Effector memory CD4-positive, alpha-beta T cell (primary cell): ENCODE results near the gene GSAP.

Source experiments
- DNase-seq, 3 donors: peaks; one replicate each; pipeline ENCODE4 v3.0.0-alpha.2; 2020
- H3K27ac ChIP-seq: 2 replicates; pipeline ENCODE4 v1.7.0; 2013; ENCODE audit warnings: mild to moderate bottlenecking, low read length, moderate library complexity; ENCODE audit not compliant: insufficient read depth, poor library complexity, severe bottlenecking
- H3K27me3 ChIP-seq: replicated peaks from 2 replicates; pipeline ENCODE4 v1.7.0; 2013; ENCODE audit warnings: mild to moderate bottlenecking, low read length; ENCODE audit not compliant: insufficient read depth, control insufficient read depth, poor library complexity, severe bottlenecking
- H3K36me3 ChIP-seq: 2 replicates; pipeline ENCODE4 v1.7.0; 2013; ENCODE audit warnings: mild to moderate bottlenecking, low read length, moderate library complexity; ENCODE audit not compliant: control insufficient read depth, insufficient read depth
- H3K4me1 ChIP-seq: 2 replicates; pipeline ENCODE4 v1.7.0; 2013; ENCODE audit warnings: low read length, mild to moderate bottlenecking; ENCODE audit not compliant: control insufficient read depth, insufficient read depth, poor library complexity, severe bottlenecking
- H3K4me3 ChIP-seq: 2 replicates; pipeline ENCODE4 v1.7.0; 2013; ENCODE audit warnings: low read length, low read depth, mild to moderate bottlenecking; ENCODE audit not compliant: insufficient read depth, poor library complexity, severe bottlenecking
- H3K9me3 ChIP-seq: 2 replicates; pipeline ENCODE4 v1.7.0; 2013; ENCODE audit warnings: mild to moderate bottlenecking, low read length, moderate library complexity; ENCODE audit not compliant: control insufficient read depth

Gene GSAP

GRCh38 chr7:77399816-77400215 is 16.3 kb downstream of the GSAP start:
- Histone ChIP-seq H3K27ac (no peak overlapping the region), H3K4me1 (no peaks in the 10 kb centered on the region), H3K4me3 (no peak overlapping the region), H3K9me3 (no peaks in the 10 kb centered on the region), H3K36me3 (no peaks in the 10 kb centered on the region), H3K27me3 (no peaks in the 10 kb centered on the region)
- DNase-seq = no peak

- H3K27ac ChIP-seq = no peak overlapping the region
- no peaks in the 10 kb centered on the region for H3K4me1 ChIP-seq
- H3K9me3 ChIP-seq = no peaks in the 10 kb centered on the region
- H3K27me3 ChIP-seq = no peaks in the 10 kb centered on the region
- DNase-seq = no peak
- no peaks in the 10 kb centered on the region for H3K36me3 ChIP-seq
- H3K4me3 ChIP-seq = no peak overlapping the region
Observed at GRCh38 chr7:77396894-77397547, 19.1 kb downstream of the GSAP start.

GRCh38 chr7:77395626-77396025 is 20.5 kb downstream of the GSAP start:
- DNase-seq = no peak
- Histone ChIP-seq H3K9me3 (no peaks in the 10 kb centered on the region), H3K4me1 (no peaks in the 10 kb centered on the region), H3K27ac (no peak overlapping the region), H3K27me3 (no peaks in the 10 kb centered on the region), H3K4me3 (no peak overlapping the region), H3K36me3 (no peaks in the 10 kb centered on the region)

GRCh38 chr7:77393954-77394353 is 22.2 kb downstream of the GSAP start:
- H3K27ac ChIP-seq = no peak overlapping the region
- no peak for DNase-seq

GRCh38 chr7:77393261-77393660 is 22.9 kb downstream of the GSAP start:
- Histone ChIP-seq H3K4me3 (no peak overlapping the region), H3K27ac (no peak overlapping the region)
- DNase-seq = no peak

More at GRCh38 chr7:77393954-77394353, 22.2 kb downstream of the GSAP start:
- no peak overlapping the region for H3K4me3 ChIP-seq
- H3K4me1 ChIP-seq = no peaks in the 10 kb centered on the region
- H3K9me3 ChIP-seq = no peaks in the 10 kb centered on the region
- no peaks in the 10 kb centered on the region for H3K36me3 ChIP-seq
- H3K27me3 ChIP-seq = no peaks in the 10 kb centered on the region

GRCh38 chr7:77391230-77391629 is 24.9 kb downstream of the GSAP start:
- Histone ChIP-seq H3K27ac (no peak overlapping the region), H3K4me3 (no peak overlapping the region), H3K27me3 (no peaks in the 10 kb centered on the region), H3K9me3 (no peaks in the 10 kb centered on the region), H3K4me1 (no peaks in the 10 kb centered on the region), H3K36me3 (peaks cover 6% of the 10 kb centered on the region)
- DNase-seq = no peak

More at GRCh38 chr7:77393261-77393660, 22.9 kb downstream of the GSAP start:
- H3K27me3 ChIP-seq = no peaks in the 10 kb centered on the region
- no peaks in the 10 kb centered on the region for H3K4me1 ChIP-seq
- no peaks in the 10 kb centered on the region for H3K9me3 ChIP-seq
- H3K36me3 ChIP-seq = no peaks in the 10 kb centered on the region

- Histone ChIP-seq H3K27ac (no peak overlapping the region), H3K36me3 (peaks cover 7% of the 10 kb centered on the region), H3K27me3 (no peaks in the 10 kb centered on the region), H3K9me3 (no peaks in the 10 kb centered on the region), H3K4me3 (no peak overlapping the region), H3K4me1 (no peaks in the 10 kb centered on the region)
- DNase-seq = no peak
Observed at GRCh38 chr7:77388055-77388641, 28.0 kb downstream of the GSAP start.

- Histone ChIP-seq H3K27ac (no peak overlapping the region), H3K36me3 (peaks cover 7% of the 10 kb centered on the region), H3K9me3 (no peaks in the 10 kb centered on the region), H3K4me3 (no peak overlapping the region), H3K27me3 (no peaks in the 10 kb centered on the region), H3K4me1 (no peaks in the 10 kb centered on the region)
- no peak for DNase-seq
Observed at GRCh38 chr7:77386165-77386822, 29.9 kb downstream of the GSAP start.

- no peak for DNase-seq
- Histone ChIP-seq H3K36me3 (peaks cover 11% of the 10 kb centered on the region), H3K4me1 (no peaks in the 10 kb centered on the region), H3K27me3 (no peaks in the 10 kb centered on the region), H3K9me3 (no peaks in the 10 kb centered on the region), H3K27ac (no peak overlapping the region), H3K4me3 (no peak overlapping the region)
Observed at GRCh38 chr7:77383333-77383740, 32.8 kb downstream of the GSAP start.

- Histone ChIP-seq H3K27me3 (no peaks in the 10 kb centered on the region), H3K4me3 (no peak overlapping the region), H3K4me1 (no peaks in the 10 kb centered on the region), H3K27ac (no peak overlapping the region), H3K36me3 (peaks cover 11% of the 10 kb centered on the region), H3K9me3 (no peaks in the 10 kb centered on the region)
- DNase-seq = no peak
Observed at GRCh38 chr7:77382532-77382931, 33.6 kb downstream of the GSAP start.
